Neural cell (in vitro differentiated cells): ENCODE results near the gene CSNK1E. TPM values are rescaled to one million over a fixed set of nuclear protein-coding genes. Genes with fewer than 3 reads are reported as not detected.
A peak's percentile ranks its signal among the peaks of the same experiment; 100 is the strongest.
"Not testable (repeated sequence)": the region's sequence is repeated elsewhere in the genome, so short reads cannot be mapped to it uniquely, and the experiment has no call there.

ENCODE experiments used
- H2AFZ ChIP-seq: fragments of 200-600, 300-800 bp; sonication (generic), shearing (Covaris generic); 2 replicates; pipeline ENCODE4 v1.6.0; 2014; ENCODE audit warnings: low read depth, mild to moderate bottlenecking, antibody characterized with exemption, low read length, moderate library complexity
- H3F3A ChIP-seq: fragments of 200-600 bp; shearing (Covaris generic); 2 replicates; pipeline ENCODE4 v1.6.1; 2016; ENCODE audit warnings: mild to moderate bottlenecking, moderate library complexity, mixed read lengths, antibody characterized with exemption, low read length; ENCODE audit not compliant: insufficient read depth, poor library complexity, severe bottlenecking
- H3K27ac ChIP-seq: fragments of 200-600, 300-800 bp; sonication (generic), shearing (Covaris generic); 2 replicates; pipeline ENCODE4 v1.5.1; 2014; ENCODE audit warnings: mild to moderate bottlenecking, low read length, moderate library complexity
- H3K27me3 ChIP-seq: fragments of 300-800, 200-600 bp; sonication (generic), shearing (Covaris generic); 2 replicates; pipeline ENCODE4 v1.6.0; 2014; ENCODE audit warnings: mild to moderate bottlenecking, low read depth, low read length, moderate library complexity; ENCODE audit not compliant: insufficient read depth
- H3K36me3 ChIP-seq: fragments of 300-800, 200-600 bp; sonication (generic), shearing (Covaris generic); 2 replicates; pipeline ENCODE4 v1.5.1; 2014; ENCODE audit warnings: mild to moderate bottlenecking, antibody characterized with exemption, low read length, moderate library complexity; ENCODE audit not compliant: insufficient read depth
- H3K4me2 ChIP-seq: fragments of 300-800, 200-600 bp; sonication (generic), shearing (Covaris generic); 2 replicates; pipeline ENCODE4 v1.6.0; 2014; ENCODE audit warnings: mild to moderate bottlenecking, low read length
- H3K4me3 ChIP-seq: fragments of 300-800, 200-600 bp; sonication (generic), shearing (Covaris generic); 2 replicates; pipeline ENCODE4 v1.5.1; 2014; ENCODE audit warnings: mild to moderate bottlenecking, low read length, moderate library complexity
- H3K79me2 ChIP-seq: fragments of 200-600 bp; shearing (Covaris generic); replicated peaks from 2 replicates; pipeline ENCODE4 v1.6.0; 2014; ENCODE audit warnings: mild to moderate bottlenecking, low read length, moderate library complexity; ENCODE audit not compliant: insufficient read depth
- H3K9ac ChIP-seq: fragments of 300-800, 200-600 bp; sonication (generic), shearing (Covaris generic); 2 replicates; pipeline ENCODE4 v1.6.1; 2016; ENCODE audit warnings: mild to moderate bottlenecking, low read length, mixed read lengths
- H3K9me2 ChIP-seq: fragments of 200-600 bp; shearing (Covaris generic); 2 replicates; pipeline ENCODE4 v1.6.1; 2016; ENCODE audit warnings: mild to moderate bottlenecking, low read length, mixed read lengths; ENCODE audit not compliant: insufficient read depth
- H3K9me3 ChIP-seq: fragments of 200-600, 300-800 bp; sonication (generic), shearing (Covaris generic); 2 replicates; pipeline ENCODE4 v1.6.1; 2016; ENCODE audit warnings: mild to moderate bottlenecking, mixed run types, low read length, moderate library complexity, mixed read lengths
- H4K20me1 ChIP-seq: fragments of 200-600 bp; shearing (Covaris generic); 2 replicates; pipeline ENCODE4 v1.6.1; 2016; ENCODE audit warnings: mild to moderate bottlenecking, mixed run types; ENCODE audit not compliant: insufficient read depth
- EP300 ChIP-seq: fragments of 450-650 bp; conservative IDR thresholded peaks from 2 replicates; pipeline ENCODE4 v1.6.1; 2014; ENCODE audit warnings: antibody characterized with exemption, mild to moderate bottlenecking, moderate library complexity; ENCODE audit not compliant: poor library complexity, severe bottlenecking
- EZH2 ChIP-seq: fragments of 200-600, 300-800 bp; shearing (Covaris generic), sonication (generic); IDR thresholded peaks from 2 replicates; pipeline ENCODE4 v1.6.1; 2014; ENCODE audit warnings: antibody characterized with exemption, low read length, borderline replicate concordance, mild to moderate bottlenecking; ENCODE audit not compliant: insufficient read depth, poor library complexity, severe bottlenecking
- MXI1 ChIP-seq: fragments of 450-650 bp; conservative IDR thresholded peaks from 2 replicates; pipeline ENCODE4 v1.6.1; 2014; ENCODE audit warnings: antibody characterized with exemption, mild to moderate bottlenecking; ENCODE audit not compliant: poor library complexity, severe bottlenecking
- POLR2AphosphoS5 ChIP-seq: IDR thresholded peaks from 2 replicates; pipeline ENCODE4 v1.6.1; 2012
- RAD21 ChIP-seq: fragments of 450-650 bp; conservative IDR thresholded peaks from 2 replicates; pipeline ENCODE4 v1.6.1; 2014; ENCODE audit warnings: antibody characterized with exemption, mild to moderate bottlenecking, moderate library complexity
- SMC3 ChIP-seq: fragments of 450-650 bp; conservative IDR thresholded peaks from 2 replicates; pipeline ENCODE4 v1.6.1; 2014; ENCODE audit warnings: antibody characterized with exemption, mild to moderate bottlenecking, moderate library complexity; ENCODE audit not compliant: poor library complexity
- TAF1 ChIP-seq: IDR thresholded peaks from 2 replicates; pipeline ENCODE4 v1.6.1; 2012; ENCODE audit warnings: low read depth
- polyA minus RNA-seq: library from RNA; depleted of rRNA, polyadenylated mRNA; stranded (reverse); fragments of >200 nt; gene quantifications from 2 replicates; pipeline ENCODE4 v1.2.3, GENCODE V29; 2014
- polyA plus RNA-seq: library from polyadenylated mRNA; depleted of rRNA; stranded (reverse); fragments of >200 nt; gene quantifications from 2 replicates; pipeline ENCODE4 v1.2.3, GENCODE V29; 2014
- TF ChIP-seq, protein P1 (sequence below): IDR thresholded peaks from 2 replicates; pipeline ENCODE4 v1.6.1; 2012; ENCODE audit warnings: borderline replicate concordance
- TF ChIP-seq, protein P2 (sequence below): fragments of 450-650 bp; IDR thresholded peaks from 2 replicates; pipeline ENCODE4 v1.5.1; 2014; ENCODE audit warnings: antibody characterized with exemption, mild to moderate bottlenecking, moderate library complexity; ENCODE audit not compliant: poor library complexity, severe bottlenecking

Gene CSNK1E
- polyA plus RNA-seq (230 and 254 TPM in 2 replicates), polyA minus RNA-seq (234 and 256 TPM in 2 replicates)

DNA sequence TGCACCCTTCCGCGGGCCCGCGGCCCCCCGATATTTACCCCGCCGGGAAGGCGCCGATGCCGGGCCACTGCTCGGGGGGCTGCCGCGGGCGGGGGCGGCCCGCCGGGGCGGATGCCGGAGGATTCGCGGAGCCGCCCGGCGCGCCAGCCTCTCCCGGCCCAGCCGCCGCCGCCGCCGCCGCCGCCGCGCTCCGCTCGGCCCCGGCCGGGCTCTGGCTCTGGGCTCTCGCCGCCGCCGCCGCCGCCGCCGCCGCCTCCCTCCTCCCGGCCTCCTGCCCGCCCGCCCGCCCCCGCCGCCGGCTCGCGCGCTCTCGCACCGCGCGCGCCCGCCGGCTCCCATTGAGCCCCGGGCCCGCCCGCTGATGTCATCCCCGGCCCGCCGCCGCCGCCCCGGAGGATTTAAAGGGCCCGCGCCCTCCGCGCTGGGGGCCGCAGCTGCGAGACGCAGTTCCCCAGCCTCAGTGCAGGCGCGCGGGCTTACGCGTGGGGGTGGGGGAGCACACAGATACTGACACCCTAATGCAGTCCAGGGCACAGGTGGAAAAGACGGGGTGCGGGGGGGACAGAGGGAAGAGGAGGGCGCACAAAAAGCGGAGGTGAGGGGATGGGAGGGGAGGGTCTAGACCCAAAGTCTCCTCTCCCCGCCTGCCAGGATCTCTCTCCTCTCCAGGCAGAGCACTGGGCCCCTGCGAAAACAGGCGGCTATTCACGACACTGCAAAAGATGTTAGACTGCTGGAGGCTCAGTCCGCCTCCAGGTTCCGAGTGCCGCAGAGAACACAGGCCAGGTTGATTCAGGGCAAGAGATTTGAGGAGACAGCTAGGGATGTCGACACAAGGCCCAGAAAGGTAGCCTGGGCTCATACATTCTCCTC, at the start of gene CSNK1E:
Gene CSNK1E (minus strand): TSS at position 312 of the 873 bp plus-strand sequence. CDS start 3,276 bp downstream, outside the sequence.
- Histone ChIP-seq H3K4me3 (peak within 1 kb of the TSS; percentile 93), H3K9me3 (no peaks in the 10 kb centered on the region)

GRCh38 chr22:38365829-38366228, 48.6 kb upstream of the CSNK1E start:
- not testable (repeated sequence) for H3K9ac ChIP-seq, H3K27me3 ChIP-seq, H2AFZ ChIP-seq, H3K9me3 ChIP-seq, H3K9me2 ChIP-seq, H3F3A ChIP-seq, H3K27ac ChIP-seq, H3K4me3 ChIP-seq, H4K20me1 ChIP-seq, H3K36me3 ChIP-seq, H3K4me2 ChIP-seq, H3K79me2 ChIP-seq

More for the DNA sequence above, at the start of gene CSNK1E:
- no peak for TF ChIP-seq RAD21
- TF ChIP-seq SMC3: peak; percentile 30
- peak; percentile 74 for TF ChIP-seq POLR2AphosphoS5
- TF ChIP-seq, protein P1, sequence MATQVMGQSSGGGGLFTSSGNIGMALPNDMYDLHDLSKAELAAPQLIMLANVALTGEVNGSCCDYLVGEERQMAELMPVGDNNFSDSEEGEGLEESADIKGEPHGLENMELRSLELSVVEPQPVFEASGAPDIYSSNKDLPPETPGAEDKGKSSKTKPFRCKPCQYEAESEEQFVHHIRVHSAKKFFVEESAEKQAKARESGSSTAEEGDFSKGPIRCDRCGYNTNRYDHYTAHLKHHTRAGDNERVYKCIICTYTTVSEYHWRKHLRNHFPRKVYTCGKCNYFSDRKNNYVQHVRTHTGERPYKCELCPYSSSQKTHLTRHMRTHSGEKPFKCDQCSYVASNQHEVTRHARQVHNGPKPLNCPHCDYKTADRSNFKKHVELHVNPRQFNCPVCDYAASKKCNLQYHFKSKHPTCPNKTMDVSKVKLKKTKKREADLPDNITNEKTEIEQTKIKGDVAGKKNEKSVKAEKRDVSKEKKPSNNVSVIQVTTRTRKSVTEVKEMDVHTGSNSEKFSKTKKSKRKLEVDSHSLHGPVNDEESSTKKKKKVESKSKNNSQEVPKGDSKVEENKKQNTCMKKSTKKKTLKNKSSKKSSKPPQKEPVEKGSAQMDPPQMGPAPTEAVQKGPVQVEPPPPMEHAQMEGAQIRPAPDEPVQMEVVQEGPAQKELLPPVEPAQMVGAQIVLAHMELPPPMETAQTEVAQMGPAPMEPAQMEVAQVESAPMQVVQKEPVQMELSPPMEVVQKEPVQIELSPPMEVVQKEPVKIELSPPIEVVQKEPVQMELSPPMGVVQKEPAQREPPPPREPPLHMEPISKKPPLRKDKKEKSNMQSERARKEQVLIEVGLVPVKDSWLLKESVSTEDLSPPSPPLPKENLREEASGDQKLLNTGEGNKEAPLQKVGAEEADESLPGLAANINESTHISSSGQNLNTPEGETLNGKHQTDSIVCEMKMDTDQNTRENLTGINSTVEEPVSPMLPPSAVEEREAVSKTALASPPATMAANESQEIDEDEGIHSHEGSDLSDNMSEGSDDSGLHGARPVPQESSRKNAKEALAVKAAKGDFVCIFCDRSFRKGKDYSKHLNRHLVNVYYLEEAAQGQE: peak; percentile 31
- TF ChIP-seq EZH2: no peak
- no peak for TF ChIP-seq TAF1
- no peak for TF ChIP-seq EP300
- TF ChIP-seq MXI1: no peak
- TF ChIP-seq, protein P2, sequence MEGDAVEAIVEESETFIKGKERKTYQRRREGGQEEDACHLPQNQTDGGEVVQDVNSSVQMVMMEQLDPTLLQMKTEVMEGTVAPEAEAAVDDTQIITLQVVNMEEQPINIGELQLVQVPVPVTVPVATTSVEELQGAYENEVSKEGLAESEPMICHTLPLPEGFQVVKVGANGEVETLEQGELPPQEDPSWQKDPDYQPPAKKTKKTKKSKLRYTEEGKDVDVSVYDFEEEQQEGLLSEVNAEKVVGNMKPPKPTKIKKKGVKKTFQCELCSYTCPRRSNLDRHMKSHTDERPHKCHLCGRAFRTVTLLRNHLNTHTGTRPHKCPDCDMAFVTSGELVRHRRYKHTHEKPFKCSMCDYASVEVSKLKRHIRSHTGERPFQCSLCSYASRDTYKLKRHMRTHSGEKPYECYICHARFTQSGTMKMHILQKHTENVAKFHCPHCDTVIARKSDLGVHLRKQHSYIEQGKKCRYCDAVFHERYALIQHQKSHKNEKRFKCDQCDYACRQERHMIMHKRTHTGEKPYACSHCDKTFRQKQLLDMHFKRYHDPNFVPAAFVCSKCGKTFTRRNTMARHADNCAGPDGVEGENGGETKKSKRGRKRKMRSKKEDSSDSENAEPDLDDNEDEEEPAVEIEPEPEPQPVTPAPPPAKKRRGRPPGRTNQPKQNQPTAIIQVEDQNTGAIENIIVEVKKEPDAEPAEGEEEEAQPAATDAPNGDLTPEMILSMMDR: no peak
- peaks cover 5% of the 10 kb centered on the region for H3F3A ChIP-seq
- H3K36me3 ChIP-seq: no peaks in the 10 kb centered on the region
- H3K27ac ChIP-seq: peak within 1 kb of the TSS; percentile 96
- H4K20me1 ChIP-seq: peaks cover 28% of the 10 kb centered on the region
- H2AFZ ChIP-seq: peak within 1 kb of the TSS; percentile 76
- H3K79me2 ChIP-seq: peaks cover 43% of the 10 kb centered on the region
- H3K9me2 ChIP-seq: no peaks in the 10 kb centered on the region
- no peaks in the 10 kb centered on the region for H3K27me3 ChIP-seq
- peak within 1 kb of the TSS; percentile 97 for H3K9ac ChIP-seq
- H3K4me2 ChIP-seq: peak within 1 kb of the TSS; percentile 99

DNA sequence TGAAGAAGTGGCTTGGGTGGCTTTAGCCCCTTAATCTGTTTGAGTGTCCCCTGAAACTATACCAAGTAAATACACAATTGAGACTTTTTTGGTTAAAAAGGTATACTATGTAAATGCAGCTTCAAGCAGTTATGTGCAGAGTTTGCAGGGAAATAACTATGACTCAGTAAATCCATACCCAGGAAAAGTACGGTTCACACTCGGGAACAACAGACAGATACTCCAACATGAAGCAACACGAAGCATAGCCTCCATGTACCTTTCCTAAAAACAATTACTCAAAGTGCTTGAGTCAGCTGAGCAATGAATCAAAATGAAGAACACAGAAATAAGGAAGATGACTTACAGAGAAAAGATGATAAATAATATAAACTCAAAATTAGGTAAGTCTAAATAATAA, 47.9 kb upstream of the CSNK1E start:
- not testable (repeated sequence) for H2AFZ ChIP-seq, H3K79me2 ChIP-seq, H3K27me3 ChIP-seq, H3F3A ChIP-seq, H3K4me2 ChIP-seq, H3K4me3 ChIP-seq, H3K9ac ChIP-seq, H3K9me2 ChIP-seq, H3K27ac ChIP-seq, H3K36me3 ChIP-seq, H3K9me3 ChIP-seq, H4K20me1 ChIP-seq

DNA sequence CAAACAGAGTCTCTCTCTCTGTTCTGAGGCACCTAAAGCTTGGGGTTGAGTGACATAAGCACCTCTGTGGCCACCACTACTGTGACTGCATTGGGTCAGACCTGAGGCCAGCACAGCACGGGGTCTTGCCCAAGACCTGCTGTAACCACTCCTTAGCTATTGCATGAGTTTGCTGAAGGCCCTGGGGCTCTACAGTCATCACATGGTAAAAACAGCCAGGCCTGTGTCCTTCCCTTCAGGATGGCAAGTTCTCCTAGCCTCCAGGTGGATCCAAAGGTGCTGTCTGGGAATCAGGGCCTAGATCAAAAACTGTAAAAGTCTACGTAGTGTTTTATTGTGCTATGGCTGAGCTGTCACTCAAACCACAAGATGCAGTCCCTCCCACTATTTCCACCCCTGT, 43.3 kb upstream of the CSNK1E start:
- H3K79me2 ChIP-seq, H3K27ac ChIP-seq, H2AFZ ChIP-seq: not testable (repeated sequence)

DNA sequence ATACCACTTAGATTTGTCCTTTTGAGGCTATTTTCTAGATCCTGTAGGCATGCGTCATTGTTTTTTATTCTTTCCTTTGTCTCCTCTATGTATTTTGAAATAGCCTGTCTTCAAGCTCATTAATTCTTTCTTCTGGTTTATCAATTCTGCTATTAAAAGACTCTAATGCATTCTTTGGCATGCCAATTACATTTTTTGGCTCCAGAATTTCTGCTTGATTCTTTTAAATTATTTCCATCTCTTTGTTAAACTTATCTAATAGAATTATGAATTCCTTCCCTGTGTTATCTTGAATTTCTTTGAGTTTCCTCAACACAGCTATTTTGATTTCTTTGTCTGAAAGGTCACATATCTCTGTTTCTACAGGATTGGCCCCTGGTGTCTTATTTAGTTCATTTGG, 42.6 kb upstream of the CSNK1E start:
- H3K9me3 ChIP-seq, H3K27me3 ChIP-seq, H3K9me2 ChIP-seq, H3K79me2 ChIP-seq, H3K27ac ChIP-seq, H3K9ac ChIP-seq, H4K20me1 ChIP-seq, H2AFZ ChIP-seq, H3K36me3 ChIP-seq, H3K4me2 ChIP-seq, H3K4me3 ChIP-seq, H3F3A ChIP-seq: not testable (repeated sequence)

More for the DNA sequence above, 43.3 kb upstream of the CSNK1E start:
- H3F3A ChIP-seq, H3K36me3 ChIP-seq, H3K9me2 ChIP-seq, H3K4me2 ChIP-seq, H3K9ac ChIP-seq, H3K27me3 ChIP-seq, H3K4me3 ChIP-seq, H3K9me3 ChIP-seq, H4K20me1 ChIP-seq: not testable (repeated sequence)
